IMR-90 (cell line): ENCODE measurements around the gene NCKAP5. TPM values are rescaled to one million over a fixed set of nuclear protein-coding genes. Genes with fewer than 3 reads are reported as not detected.

ENCODE experiments used
- ATAC-seq: fragments of 200-7000 bp; cut with Tn5 transposase; 2 replicates; pipeline ENCODE4 v1.9.1; 2020; ENCODE audit warnings: low read depth, mild to moderate bottlenecking, moderate library complexity
- BruUV-seq: library from RNA; stranded (reverse); fragments of 400-500 nt; replicated peaks from 2 replicates; lab custom pipeline; 2021; lab: Mats Ljungman, UMichigan
- CTCF ChIA-PET: fragments of 300-600 bp; formaldehyde crosslinking; extraction: SDS; loops from one replicate; lab custom pipeline; 2021; ENCODE audit warnings: antibody characterized with exemption; lab: Yijun Ruan, JAX
- POLR2A ChIA-PET: fragments of 300-600 bp; sonication (Branson Sonifier 250); formaldehyde crosslinking; loops from one replicate; lab custom pipeline; 2022; ENCODE audit warnings: antibody characterized with exemption; ENCODE audit not compliant: unreplicated experiment; lab: Charles Lee
- DNase-seq: peaks from one replicate; pipeline ENCODE4 v3.0.0; 2013
- H2AFZ ChIP-seq: replicated peaks from 2 replicates; pipeline ENCODE3; 2013; ENCODE audit warnings: low read length, mild to moderate bottlenecking; ENCODE audit not compliant: poor library complexity
- H2AK5ac ChIP-seq: 2 replicates; pipeline ENCODE4 v1.6.1; 2013; ENCODE audit warnings: low read depth, low read length, inconsistent platforms
- H2AK9ac ChIP-seq: replicated peaks from 2 replicates; pipeline ENCODE3; 2013; ENCODE audit warnings: mild to moderate bottlenecking, low read depth, low read length, moderate library complexity; ENCODE audit not compliant: poor library complexity
- H2BK120ac ChIP-seq: 2 replicates; pipeline ENCODE4 v1.6.1; 2013; ENCODE audit warnings: low read depth, low read length, inconsistent platforms
- H2BK15ac ChIP-seq: 3 replicates; pipeline ENCODE4 v1.6.1; 2013; ENCODE audit warnings: low read depth, low read length, inconsistent platforms
- H2BK20ac ChIP-seq: 2 replicates; pipeline ENCODE4 v1.6.1; 2013; ENCODE audit warnings: low read depth, mild to moderate bottlenecking, inconsistent platforms, low read length, moderate library complexity
- H2BK5ac ChIP-seq: 2 replicates; pipeline ENCODE4 v1.6.1; 2013; ENCODE audit warnings: mild to moderate bottlenecking, low read depth, low read length, inconsistent platforms; ENCODE audit not compliant: poor library complexity, severe bottlenecking
- H3K14ac ChIP-seq: replicated peaks from 2 replicates; pipeline ENCODE4 v1.6.1; 2013; ENCODE audit warnings: low read depth, low read length, inconsistent platforms
- H3K18ac ChIP-seq: 2 replicates; pipeline ENCODE4 v1.6.1; 2013; ENCODE audit warnings: low read depth, low read length, control low read depth
- H3K23ac ChIP-seq: 2 replicates; pipeline ENCODE4 v1.6.1; 2013; ENCODE audit warnings: low read depth, low read length, inconsistent platforms
- H3K27ac ChIP-seq: 2 replicates; pipeline ENCODE4 v1.5.1; 2013; ENCODE audit warnings: mild to moderate bottlenecking, control low read depth, low read length; ENCODE audit not compliant: insufficient read depth
- H3K27me3 ChIP-seq: 2 replicates; pipeline ENCODE4 v1.6.1; 2013; ENCODE audit warnings: low read length; ENCODE audit not compliant: control insufficient read depth, insufficient read depth
- H3K36me3 ChIP-seq: 2 replicates; pipeline ENCODE4 v1.6.1; 2013; ENCODE audit warnings: low read length, mixed read lengths; ENCODE audit not compliant: control insufficient read depth, insufficient read depth
- H3K4ac ChIP-seq: 2 replicates; pipeline ENCODE4 v1.6.1; 2013; ENCODE audit warnings: low read depth, low read length, inconsistent platforms
- H3K4me1 ChIP-seq: 2 replicates; pipeline ENCODE4 v1.6.1; 2013; ENCODE audit warnings: low read length, mixed read lengths; ENCODE audit not compliant: control insufficient read depth, insufficient read depth
- H3K4me2 ChIP-seq: 2 replicates; pipeline ENCODE4 v1.6.1; 2013; ENCODE audit warnings: low read depth, mild to moderate bottlenecking, control low read depth, low read length, moderate library complexity
- H3K4me3 ChIP-seq: 2 replicates; pipeline ENCODE4 v1.5.1; 2013; ENCODE audit warnings: low read depth, mild to moderate bottlenecking, control low read depth, low read length, moderate library complexity; ENCODE audit not compliant: insufficient read depth
- H3K56ac ChIP-seq: 2 replicates; pipeline ENCODE4 v1.6.1; 2013; ENCODE audit warnings: low read length, inconsistent platforms; ENCODE audit not compliant: insufficient read depth; ENCODE audit errors: extremely low read depth
- H3K79me1 ChIP-seq, 2 experiments: 2 replicates each; pipeline ENCODE4 v1.6.1; 2013; ENCODE audit warnings: low read length in 2 of 2, inconsistent platforms in 1 of 2, low read depth in 1 of 2
- H3K9ac ChIP-seq: 2 replicates; pipeline ENCODE4 v1.6.1; 2013; ENCODE audit warnings: low read depth, low read length, control low read depth
- H3K9me1 ChIP-seq: 2 replicates; pipeline ENCODE4 v1.6.1; 2013; ENCODE audit warnings: low read length, inconsistent platforms; ENCODE audit not compliant: insufficient read depth
- H3K9me3 ChIP-seq: 2 replicates; pipeline ENCODE4 v1.6.1; 2013; ENCODE audit warnings: low read length; ENCODE audit not compliant: control insufficient read depth, insufficient read depth
- H4K20me1 ChIP-seq: 2 replicates; pipeline ENCODE4 v1.6.1; 2013; ENCODE audit warnings: low read length, inconsistent platforms; ENCODE audit not compliant: insufficient read depth
- H4K5ac ChIP-seq: 2 replicates; pipeline ENCODE4 v1.6.1; 2013; ENCODE audit warnings: mild to moderate bottlenecking, low read depth, low read length, control low read depth
- H4K8ac ChIP-seq, 2 experiments: 2 replicates each; pipeline ENCODE4 v1.6.1; 2013; ENCODE audit warnings: low read depth in 2 of 2, low read length in 2 of 2, control low read depth in 1 of 2, inconsistent platforms in 1 of 2
- H4K91ac ChIP-seq: 2 replicates; pipeline ENCODE4 v1.6.1; 2013; ENCODE audit warnings: low read depth, low read length, inconsistent platforms; ENCODE audit not compliant: insufficient read depth
- BHLHE40 ChIP-seq: fragments of 150-350 bp; IDR thresholded peaks from 2 replicates; pipeline ENCODE4 v1.6.1; 2016; ENCODE audit warnings: mild to moderate bottlenecking, low read depth, low read length
- MAFK ChIP-seq: IDR thresholded peaks from 2 replicates; pipeline ENCODE4 v1.6.1; 2012; ENCODE audit warnings: low read depth, low read length, improper control_type of control experiment
- MAZ ChIP-seq: IDR thresholded peaks from 2 replicates; pipeline ENCODE4 v1.6.1; 2012; ENCODE audit warnings: low read depth, mild to moderate bottlenecking, low read length, improper control_type of control experiment, moderate library complexity, borderline replicate concordance
- NFE2L2 ChIP-seq: fragments of 150-350 bp; IDR thresholded peaks from 2 replicates; pipeline ENCODE4 v1.6.1; 2016; ENCODE audit warnings: low read depth, mild to moderate bottlenecking, low read length
- POLR2A ChIP-seq: IDR thresholded peaks from 2 replicates; pipeline ENCODE4 v1.6.1; 2012; ENCODE audit warnings: mild to moderate bottlenecking, low read depth, low read length
- USF2 ChIP-seq: fragments of 150-350 bp; IDR thresholded peaks from 2 replicates; pipeline ENCODE4 v1.6.1; 2017; ENCODE audit warnings: mild to moderate bottlenecking, antibody characterized with exemption, low read length, low read depth
- WGBS, 2 experiments: methylation state at CpG; one replicate each; pipeline versions ENCODE4 v1.1.5 to v1.1.7; 2013; ENCODE audit warnings: missing lambda C conversion rate in 2 of 2; ENCODE audit not compliant: insufficient read length in 1 of 2; ENCODE audit errors: extremely low coverage in 2 of 2; 5-methylcytosine and 5-hydroxymethylcytosine counted together
- dilution Hi-C: fragments of 300-500 bp; cut with HindIII; formaldehyde crosslinking; loops from one replicate; pipeline ENCODE4 v1.14.3; 2018; ENCODE audit warnings: low sequenced_read_pairs; ENCODE audit not compliant: unreplicated experiment
- in situ Hi-C: fragments of 300-500 bp; cut with MboI; formaldehyde crosslinking; loops from 3 replicates; pipeline ENCODE4 v1.14.3; 2019; ENCODE audit warnings: low sequenced_read_pairs, inconsistent platforms, mixed read lengths
- intact Hi-C: fragments of 100-400 bp; cut with micrococcal nuclease; formaldehyde crosslinking; loops from 2 replicates; pipeline ENCODE4 v1.10.0; 2022
- polyA plus RNA-seq, 3 experiments: library from polyadenylated mRNA; depleted of rRNA; stranded (reverse); fragments of >200 nt; gene quantifications; 2 replicates each; pipeline ENCODE4 v1.2.3, GENCODE V29; 2012; ENCODE audit warnings: low replicate concordance in 1 of 3
- total RNA-seq: library from RNA; depleted of rRNA; stranded (reverse); fragments of >200 nt; gene quantifications from 2 replicates; pipeline ENCODE4 v1.2.3, GENCODE V29; 2012

NCKAP5 gene
- total and polyA plus RNA-seq, 2 of the 4 experiments (the other 2 are of a cell fraction) = 2.7 to 3.9 TPM

DNA sequence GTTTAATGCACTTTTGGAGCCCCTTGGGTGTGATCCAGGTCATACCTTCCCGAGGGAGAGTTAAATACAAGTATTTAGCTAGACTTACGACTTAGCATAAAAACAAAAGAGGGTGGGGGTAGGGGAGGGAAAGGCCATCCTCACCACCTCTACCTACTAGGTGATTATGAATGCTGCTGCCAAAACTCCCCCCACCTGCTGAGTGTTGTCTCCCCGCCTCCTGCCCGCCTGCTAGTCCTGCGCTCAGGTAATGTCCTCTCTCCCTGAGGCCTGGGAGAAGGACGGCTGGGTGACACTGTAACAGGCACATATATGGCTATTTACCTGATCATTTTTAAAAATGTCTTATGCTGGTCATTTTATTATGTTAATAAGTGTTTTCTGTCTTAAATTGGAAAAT lies 3.0 kb upstream of the NCKAP5 start (continued):
- TF ChIP-seq MAZ = no peak
- TF ChIP-seq BHLHE40 = no peak

GRCh38 chr2:133570542-133570941 lies 2.3 kb upstream of the NCKAP5 start:
- no peak for ATAC-seq
- no peak overlapping the region for H4K8ac ChIP-seq
- in situ Hi-C loops (loop anchor here (25.0 kb wide), 1 partner anchor 908 kb away; the partner anchor contains the start of gene LYPD1), intact Hi-C loops (no loop called here), dilution Hi-C loops (no loop called here)
- CTCF ChIA-PET = no interaction called here
- H3K9me1 ChIP-seq = no peaks in the 10 kb centered on the region
- H2BK20ac ChIP-seq = no peak overlapping the region
- no peak overlapping the region for H3K56ac ChIP-seq
- H4K91ac ChIP-seq = no peak overlapping the region
- H3K9ac ChIP-seq = no peak overlapping the region
- H3K4me2 ChIP-seq = no peak overlapping the region
- H2AFZ ChIP-seq = no peak overlapping the region
- H2AK5ac ChIP-seq = no peak overlapping the region; the same call in 1 of the 2 replicates
- H3K14ac ChIP-seq = no peak overlapping the region
- no peak overlapping the region for H3K18ac ChIP-seq
- H2BK5ac ChIP-seq = no peak overlapping the region
- H3K27me3 ChIP-seq = no peaks in the 10 kb centered on the region
- POLR2A ChIA-PET = interaction anchor here (0.6 kb wide), 1 partner anchor 305 kb away, joined by 10 read pairs; no protein-coding TSS in a partner anchor
- TF ChIP-seq MAFK (no peak), USF2 (no peak), NFE2L2 (no peak), POLR2A (no peak), MAZ (no peak)
- no peak overlapping the region for H3K23ac ChIP-seq
- peaks cover 4 to 18% of the 10 kb centered on the region in 2 experiments; a peak in 3 of 4 replicates for H3K79me1 ChIP-seq
- H2BK15ac ChIP-seq = peak overlapping the region; percentile 25; the same call in 1 of the 3 replicates
- H3K4me1 ChIP-seq = peaks cover 17% of the 10 kb centered on the region
- DNase-seq = no peak
- no peaks in the 10 kb centered on the region for H4K20me1 ChIP-seq
- no peak overlapping the region for H2AK9ac ChIP-seq
- 100% methylated on average over 2 of the region's 5 CpGs; no CpG with 5 or more reads in 1 of the 2 experiments for WGBS, 2 experiments
- H3K4ac ChIP-seq = no peak overlapping the region
- no peak overlapping the region for H3K4me3 ChIP-seq
- no peaks in the 10 kb centered on the region for H3K36me3 ChIP-seq
- no peak overlapping the region for H4K5ac ChIP-seq
- H2BK120ac ChIP-seq = peak overlapping the region; percentile 22; the same call in 1 of the 2 replicates
- H3K27ac ChIP-seq = no peak overlapping the region
- no peaks in the 10 kb centered on the region for H3K9me3 ChIP-seq
- no TSS peak for BruUV-seq
